IPS-18c (cell line): Measurements from ENCODE around the gene NGEF.
"Not testable (repeated sequence)": the region's sequence is repeated elsewhere in the genome, so short reads cannot be mapped to it uniquely, and the experiment has no call there.

ENCODE experiments used
- H3K4me3 ChIP-seq: 2 replicates; pipeline ENCODE4 v1.7.0; 2013; ENCODE audit warnings: low read depth, mild to moderate bottlenecking, low read length, moderate library complexity; ENCODE audit not compliant: insufficient read depth
- H3K9me3 ChIP-seq: one replicate; pipeline ENCODE4 v1.6.1; 2013; ENCODE audit warnings: mild to moderate bottlenecking, low read length, moderate library complexity; ENCODE audit not compliant: control insufficient read depth, insufficient read depth

Gene NGEF

DNA sequence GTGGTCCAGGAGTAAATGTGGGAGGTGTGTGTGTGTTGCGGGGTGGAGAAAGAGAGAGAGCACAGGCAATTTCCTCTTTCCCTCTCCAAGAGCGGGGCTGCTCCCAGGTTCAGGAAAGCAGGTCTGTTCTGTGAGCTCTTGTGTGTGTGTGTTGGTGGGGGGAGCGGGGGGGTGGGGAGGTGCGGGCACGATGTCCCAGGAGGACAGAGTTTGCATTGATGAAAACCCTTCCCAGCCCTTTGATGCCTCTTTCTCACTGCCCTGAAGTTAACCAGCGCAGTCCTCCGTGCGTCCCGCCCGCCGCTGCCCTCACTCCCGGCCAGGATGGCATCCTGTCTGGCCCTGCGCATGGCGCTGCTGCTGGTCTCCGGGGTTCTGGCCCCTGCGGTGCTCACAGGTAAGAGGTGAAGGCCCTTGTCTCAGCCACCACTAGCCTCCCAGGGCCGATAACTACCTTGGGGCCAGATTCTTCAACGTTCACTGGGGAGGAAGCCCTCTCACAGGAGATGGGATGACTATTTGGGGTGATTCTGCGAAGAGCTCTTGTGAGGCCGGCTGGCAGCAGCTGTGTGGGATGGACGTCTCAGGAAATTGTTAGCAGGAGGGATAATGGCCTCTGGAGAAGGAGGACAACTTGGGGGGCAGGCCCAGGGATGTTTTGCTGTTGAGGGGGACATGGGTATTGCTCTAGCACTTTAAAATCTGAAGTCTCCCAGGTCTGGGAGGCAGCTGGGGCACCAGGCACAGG, 142.9 kb downstream of the NGEF start, which contains the start of gene SNORC:
Gene SNORC, plus strand, starts transcription at position 247 of the 748 bp plus-strand sequence. Its CDS starts 78 bp downstream, at position 325.
- Histone ChIP-seq H3K9me3 (no peaks in the 10 kb centered on the region), H3K4me3 (no peak within 1 kb of the TSS)

DNA sequence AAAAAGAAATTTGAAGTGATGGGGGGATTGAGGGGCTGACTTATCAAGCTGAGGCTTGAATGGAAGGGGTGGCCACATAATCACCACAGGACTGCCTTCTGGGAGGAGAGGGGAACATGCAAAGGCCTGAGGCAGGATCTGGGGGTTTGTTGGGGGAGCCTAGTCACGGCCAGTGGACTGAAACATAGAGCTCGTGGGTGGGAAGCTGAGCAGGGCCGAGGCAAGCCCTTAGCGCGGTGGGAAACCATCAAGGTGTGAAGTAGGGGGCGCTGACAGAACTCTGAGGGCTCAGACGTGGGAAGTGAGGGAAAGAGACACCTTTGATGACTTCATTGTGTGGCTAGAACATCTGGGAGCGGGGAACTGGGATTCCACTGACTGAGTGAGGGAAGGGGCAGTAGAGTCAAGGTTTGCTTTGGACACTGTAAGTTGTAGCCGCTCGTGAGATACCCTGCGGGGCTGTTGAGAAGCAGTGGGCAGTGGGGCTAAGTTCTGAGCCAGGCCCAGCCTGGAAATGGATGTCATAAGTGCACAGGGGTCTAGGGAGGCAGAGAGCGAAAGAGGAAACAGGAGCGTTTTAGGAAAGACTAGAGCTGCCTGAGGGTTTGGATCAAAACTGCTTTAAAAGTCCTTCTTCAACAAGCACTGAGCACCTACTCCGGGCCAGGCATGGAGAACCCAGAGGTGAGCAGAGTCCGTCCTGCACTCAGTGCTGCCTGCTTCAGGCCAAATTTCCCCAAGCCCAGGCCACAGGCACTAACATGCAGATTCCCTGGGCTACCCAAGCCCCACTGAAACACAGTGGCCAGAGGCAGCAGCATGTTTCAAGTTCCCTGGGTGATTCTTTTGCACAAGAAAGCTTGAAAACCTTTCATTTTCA, 143.7 kb downstream of the NGEF start:
- Histone ChIP-seq H3K4me3 (no peak overlapping the region), H3K9me3 (no peaks in the 10 kb centered on the region)

DNA sequence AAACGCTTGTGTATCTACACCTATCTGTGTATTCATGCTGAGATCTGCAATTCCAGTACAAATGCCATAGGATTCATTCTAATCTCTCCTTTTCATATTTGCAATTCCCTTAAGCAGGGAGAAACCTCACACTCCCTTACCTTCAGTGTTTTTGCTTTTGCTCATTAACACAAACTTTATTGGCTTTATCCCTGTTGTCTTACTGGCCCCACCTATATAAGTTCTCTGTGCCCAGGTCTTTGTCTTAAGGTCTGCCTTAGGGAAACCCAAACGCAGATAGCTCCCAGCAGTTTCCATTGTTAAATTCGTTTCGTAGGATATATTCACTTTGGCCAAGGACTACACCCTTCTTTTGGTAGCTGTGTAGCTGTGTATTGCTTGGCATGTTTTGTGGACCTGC, 147.0 kb downstream of the NGEF start:
- no peak overlapping the region for H3K4me3 ChIP-seq
- no peaks in the 10 kb centered on the region for H3K9me3 ChIP-seq

DNA sequence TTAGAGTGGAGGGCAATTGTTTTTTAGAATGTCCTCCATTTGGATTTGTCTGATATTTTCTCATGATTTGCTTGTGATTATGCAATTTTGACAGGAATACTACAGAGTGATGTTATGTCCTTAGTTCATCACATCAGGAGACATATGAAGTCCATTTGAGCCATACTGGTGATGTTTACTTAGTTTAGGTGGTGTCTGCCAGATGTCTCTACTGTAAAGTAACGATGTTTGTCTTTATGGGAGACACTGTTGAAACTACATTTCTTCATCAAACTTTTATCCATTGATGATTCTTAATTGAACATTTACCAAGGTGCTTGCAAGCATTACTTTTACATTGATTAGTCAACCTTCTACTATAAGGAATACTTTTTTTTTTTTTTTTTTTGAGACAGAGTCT, 147.9 kb downstream of the NGEF start:
- Histone ChIP-seq H3K4me3 (no peak overlapping the region), H3K9me3 (no peaks in the 10 kb centered on the region)

DNA sequence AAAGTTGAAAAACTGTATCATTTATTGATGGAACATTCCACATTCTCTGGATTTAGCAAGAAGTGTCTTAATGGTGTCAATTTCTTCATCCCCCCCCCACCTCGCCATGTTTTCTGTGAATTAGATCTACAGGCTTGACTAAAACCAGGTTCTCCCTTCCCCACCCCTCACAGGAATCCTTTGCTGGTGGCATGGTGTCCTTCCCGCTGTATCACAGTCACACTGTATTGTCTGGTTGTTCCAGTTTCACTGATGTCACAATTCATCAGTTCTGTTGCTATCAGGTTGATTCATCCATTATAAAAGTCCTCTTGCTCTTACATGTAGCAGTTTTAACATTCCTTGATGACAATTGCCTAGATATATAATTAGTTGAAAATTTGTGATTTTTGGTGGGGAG, 149.1 kb downstream of the NGEF start:
- Histone ChIP-seq H3K9me3 (no peaks in the 10 kb centered on the region), H3K4me3 (no peak overlapping the region)

DNA sequence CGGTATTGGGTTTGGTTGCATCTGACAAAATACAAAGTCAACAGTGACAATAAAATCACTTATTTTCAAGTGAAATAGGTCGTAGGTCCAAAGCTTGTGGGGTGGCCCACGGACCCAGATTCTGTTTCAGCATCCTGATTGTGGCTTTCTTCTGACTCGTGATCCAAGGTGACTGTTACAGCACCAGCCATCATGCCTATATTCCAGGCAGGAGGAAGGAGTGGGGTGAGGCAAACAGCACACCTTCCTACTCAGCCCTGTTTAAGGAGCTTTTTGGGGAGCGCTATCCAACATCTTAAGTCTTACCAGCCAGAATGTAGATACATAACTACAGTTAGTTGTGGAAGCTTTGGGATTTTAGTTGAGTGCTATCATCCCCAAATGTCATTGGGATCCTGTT, 151.7 kb downstream of the NGEF start:
- Histone ChIP-seq H3K4me3 (no peak overlapping the region), H3K9me3 (no peaks in the 10 kb centered on the region)

DNA sequence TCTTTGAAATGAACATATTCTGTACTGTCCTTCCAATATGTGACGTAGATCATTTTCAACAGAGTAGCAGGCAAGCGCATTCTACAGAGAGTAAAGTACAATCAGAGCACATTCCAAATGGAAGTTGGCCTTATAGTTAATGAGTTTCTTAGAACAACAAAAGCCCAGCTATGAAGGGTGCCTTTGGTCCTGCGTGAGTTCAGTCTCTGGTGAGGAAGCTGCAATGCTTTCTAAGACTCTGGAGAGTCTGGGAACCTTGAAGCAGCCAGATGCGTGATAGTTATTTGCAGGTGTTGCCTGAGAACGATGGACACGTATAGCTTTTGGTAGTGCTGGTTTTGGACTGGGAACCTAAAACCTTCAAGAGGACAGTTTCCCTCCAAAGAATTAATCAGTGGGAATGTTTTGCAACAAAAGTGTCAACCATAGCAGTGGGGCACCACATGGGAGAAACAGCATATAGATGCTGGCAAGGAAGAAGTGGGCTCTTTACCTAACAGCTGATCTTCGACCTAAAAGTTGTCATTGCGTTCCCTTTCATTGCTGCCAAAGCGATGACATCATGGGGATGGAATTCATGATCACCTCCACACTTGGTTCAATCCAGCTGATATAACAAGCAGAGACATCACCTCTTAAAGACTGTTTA, 152.3 kb downstream of the NGEF start:
- Histone ChIP-seq H3K4me3 (no peak overlapping the region), H3K9me3 (no peaks in the 10 kb centered on the region)

DNA sequence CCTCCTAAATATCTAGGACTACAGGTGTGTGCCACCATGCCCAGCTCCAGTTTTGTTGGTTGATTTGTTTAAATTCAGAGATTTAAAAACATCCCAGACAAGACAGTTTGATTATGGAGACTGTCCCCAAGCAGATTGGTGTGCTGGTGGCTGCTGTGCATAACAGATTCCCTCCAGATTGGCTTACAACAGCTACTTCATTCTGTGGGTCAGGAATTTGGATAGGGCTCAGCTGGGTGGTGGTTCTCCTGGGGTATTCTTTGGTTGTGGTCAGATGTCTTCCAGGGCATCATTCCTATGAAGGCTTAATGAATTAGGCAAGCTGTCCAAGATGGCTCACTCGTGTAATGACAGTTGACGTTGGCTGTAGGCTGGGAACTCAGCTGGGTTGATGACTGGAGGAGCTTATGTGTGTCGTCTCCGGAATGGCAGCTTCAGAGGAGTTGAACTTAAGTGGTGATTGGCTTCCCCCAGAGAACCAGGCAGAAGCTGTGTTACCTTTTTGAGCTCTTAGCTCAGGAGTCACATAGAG, 153.6 kb downstream of the NGEF start:
- Histone ChIP-seq H3K4me3 (no peak overlapping the region), H3K9me3 (no peaks in the 10 kb centered on the region)

DNA sequence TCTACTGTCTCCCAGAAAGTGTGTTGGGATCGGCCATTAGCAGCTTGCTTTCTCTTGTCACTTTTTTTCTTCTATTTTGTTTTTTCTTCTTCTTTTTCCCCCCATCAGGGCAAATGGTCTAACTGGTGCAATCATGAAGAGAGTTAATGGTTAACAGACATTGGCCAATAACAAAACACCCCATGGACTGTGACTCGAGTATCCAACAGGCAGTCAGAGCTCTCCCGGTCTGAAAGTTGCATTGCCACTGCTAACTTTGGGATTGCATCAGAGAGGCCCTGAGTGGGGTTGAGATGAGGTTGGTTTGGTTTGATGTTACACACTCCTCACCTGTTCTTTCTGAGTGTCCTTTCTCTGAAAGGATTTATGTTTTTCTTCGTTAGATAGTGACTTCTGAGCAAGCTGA, 155.9 kb downstream of the NGEF start:
- H3K4me3 ChIP-seq, result no peak overlapping the region
- H3K9me3 ChIP-seq, result no peaks in the 10 kb centered on the region

DNA sequence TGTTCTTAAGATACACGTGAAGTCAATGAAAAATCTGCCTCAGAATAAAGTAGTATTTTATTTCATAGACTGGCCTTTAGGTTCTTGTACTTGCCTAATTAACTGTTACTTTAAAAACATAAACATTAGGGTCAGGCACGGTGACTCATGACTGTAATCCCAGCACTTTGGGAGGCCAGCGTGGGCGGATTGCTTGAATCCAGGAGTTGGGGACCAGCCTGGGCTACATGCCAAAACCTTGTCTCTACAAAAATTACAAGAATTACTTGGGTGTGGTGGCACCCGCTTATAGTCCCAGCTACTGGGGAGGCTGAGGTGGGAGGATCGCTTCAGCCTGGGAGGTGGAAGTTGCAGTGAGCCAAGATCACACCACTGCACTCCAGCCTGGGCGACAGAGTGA, 159.0 kb downstream of the NGEF start:
- no peak overlapping the region for H3K4me3 ChIP-seq

DNA sequence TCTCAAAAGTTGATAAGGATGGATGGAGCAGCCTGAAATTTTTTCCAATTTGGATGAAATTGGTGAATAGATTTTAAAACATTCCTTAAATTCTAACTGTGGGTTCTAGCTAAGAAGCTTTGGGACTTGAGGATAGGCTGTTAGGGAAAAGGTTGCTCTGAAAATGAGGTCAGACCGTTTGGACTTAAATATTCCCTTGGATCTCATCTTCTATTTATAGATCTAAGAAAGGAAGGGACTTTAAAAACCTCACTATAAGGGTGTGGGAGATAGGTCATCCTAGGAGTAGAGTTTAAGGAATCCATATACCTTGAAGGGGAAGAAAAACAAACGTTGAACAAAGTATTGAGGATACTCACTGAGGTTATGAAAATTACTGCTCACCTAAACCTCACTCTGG, 160.4 kb downstream of the NGEF start:
- Histone ChIP-seq H3K9me3 (no peaks in the 10 kb centered on the region), H3K4me3 (no peak overlapping the region)

More for the DNA sequence above, 159.0 kb downstream of the NGEF start:
- no peaks in the 10 kb centered on the region for H3K9me3 ChIP-seq

DNA sequence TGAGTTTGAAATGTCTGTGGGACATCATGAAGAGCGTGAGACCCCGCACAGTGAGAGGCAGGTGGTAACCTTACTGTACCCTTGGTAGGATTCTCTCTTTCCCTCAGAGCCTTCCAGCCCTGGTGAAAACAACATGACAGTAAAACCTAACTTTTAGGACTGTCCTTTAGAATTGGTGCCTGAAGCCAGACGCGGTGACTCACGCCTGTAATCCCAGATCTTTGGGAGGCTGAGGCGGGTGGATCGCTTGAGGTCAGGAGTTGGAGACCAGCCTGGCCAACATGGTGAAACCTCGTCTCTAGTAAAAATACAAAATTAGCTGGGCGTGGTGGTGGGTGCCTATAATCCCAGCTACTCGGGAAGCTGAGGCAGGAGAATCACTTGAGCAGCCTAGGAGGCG, 161.0 kb downstream of the NGEF start:
- H3K4me3 ChIP-seq, H3K9me3 ChIP-seq: not testable (repeated sequence)

DNA sequence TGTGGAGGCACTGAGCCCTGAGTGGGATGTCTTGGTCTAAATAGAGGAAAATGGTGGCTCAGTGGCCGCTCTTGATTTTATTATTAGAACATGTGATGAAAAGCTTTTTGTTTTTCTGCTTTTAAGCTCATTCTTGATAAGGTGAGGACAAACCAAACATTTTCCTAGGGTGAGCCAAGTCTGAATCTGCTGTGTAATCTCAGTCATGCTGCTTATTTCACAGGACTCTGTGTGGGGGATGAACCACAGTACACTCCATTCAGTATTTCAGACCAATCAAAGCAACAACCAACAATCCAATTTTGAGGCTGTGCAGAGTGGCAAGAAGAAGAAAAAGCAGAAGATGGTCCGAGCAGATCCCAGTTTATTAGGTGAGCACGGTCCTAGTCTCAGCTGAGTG, 163.0 kb downstream of the NGEF start:
- H3K4me3 ChIP-seq, result no peak overlapping the region
- H3K9me3 ChIP-seq, result no peaks in the 10 kb centered on the region

DNA sequence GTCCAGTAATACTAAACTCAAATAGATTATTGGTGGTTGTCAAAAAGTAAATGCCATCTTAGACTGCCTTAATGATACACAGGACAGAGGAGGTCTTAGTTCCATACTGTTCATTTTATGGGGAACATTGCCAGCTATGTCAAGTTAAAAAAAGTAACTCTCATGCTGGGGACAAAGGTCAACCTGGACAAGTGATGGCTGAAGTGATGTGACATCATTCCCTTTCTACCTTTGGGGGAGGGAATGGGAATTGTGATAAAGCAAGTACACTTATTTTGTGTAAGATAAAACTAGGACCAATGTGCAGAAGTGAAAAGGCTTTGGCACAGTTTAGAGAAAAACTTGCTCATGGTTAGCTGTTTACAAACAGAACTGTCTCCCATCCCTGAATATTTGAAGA, 167.0 kb downstream of the NGEF start:
- H3K4me3 ChIP-seq, result no peak overlapping the region
- H3K9me3 ChIP-seq, result no peaks in the 10 kb centered on the region

DNA sequence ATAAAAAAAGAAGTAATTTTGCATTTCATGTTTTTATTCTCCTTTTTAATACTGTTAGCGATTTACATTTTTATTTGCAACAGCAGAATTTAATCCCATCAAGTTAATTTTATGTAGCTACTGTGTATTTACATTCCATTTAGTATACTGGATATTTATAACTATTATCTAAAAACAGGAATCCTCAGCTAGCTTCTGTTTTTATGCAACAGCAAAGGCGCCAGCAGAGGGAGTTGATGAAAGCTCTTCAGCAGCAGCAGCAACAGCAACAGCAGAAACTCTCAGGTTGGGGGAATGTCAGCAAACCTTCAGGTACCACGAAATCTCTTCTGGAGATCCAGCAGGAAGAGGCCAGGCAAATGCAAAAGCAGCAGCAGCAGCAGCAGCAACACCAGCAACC, 169.2 kb downstream of the NGEF start:
- Histone ChIP-seq H3K4me3 (no peak overlapping the region), H3K9me3 (no peaks in the 10 kb centered on the region)

DNA sequence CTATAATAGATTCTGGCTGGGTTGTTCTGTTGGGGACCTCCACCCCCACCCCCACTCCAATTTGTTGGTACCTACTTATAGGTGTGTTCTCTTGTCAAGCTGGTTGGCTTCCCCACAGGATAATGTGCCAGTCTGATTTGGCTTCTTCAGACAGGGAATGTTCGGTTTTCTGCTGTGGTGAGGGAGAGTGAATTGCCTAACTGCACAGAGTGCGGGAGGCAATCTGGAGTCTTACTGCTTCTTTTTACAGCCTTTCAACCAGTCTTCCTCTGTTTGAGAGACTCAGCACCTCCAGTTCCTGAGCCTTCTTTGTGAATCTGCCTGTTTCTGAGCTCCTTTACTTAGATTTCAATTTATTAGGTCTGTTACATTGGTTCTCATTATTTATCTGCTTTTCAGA, 170.4 kb downstream of the NGEF start:
- Histone ChIP-seq H3K9me3 (no peaks in the 10 kb centered on the region), H3K4me3 (no peak overlapping the region)

DNA sequence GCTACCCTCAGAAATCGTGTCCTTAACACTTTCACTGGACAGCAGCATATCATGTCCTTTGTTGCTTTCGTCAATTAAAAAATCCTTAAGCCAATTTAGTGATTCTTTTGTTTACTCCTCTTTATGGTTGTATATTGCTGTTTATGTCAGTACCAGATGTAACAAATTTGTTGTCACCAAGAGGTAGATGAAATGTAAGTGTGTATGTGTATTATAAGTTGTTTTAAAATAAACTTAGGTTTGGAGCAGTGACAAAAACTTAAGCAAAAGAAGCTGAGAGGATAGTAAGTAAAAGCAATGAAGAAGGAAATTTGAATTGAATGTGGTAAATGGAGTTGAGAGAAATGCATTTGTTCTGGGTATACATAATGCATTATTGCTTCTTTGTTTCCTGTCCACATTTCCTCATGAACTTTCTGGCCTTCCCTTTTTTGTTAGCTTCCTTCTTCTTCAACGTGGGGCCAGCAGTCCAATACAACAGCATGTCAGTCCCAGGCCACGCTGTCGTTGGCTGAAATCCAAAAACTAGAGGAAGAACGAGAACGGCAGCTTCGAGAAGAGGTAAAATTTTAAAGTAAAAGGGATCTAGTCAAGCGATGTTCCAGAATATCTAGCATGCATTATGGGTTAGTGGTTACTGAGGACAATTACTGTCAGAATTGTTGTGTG, 173.5 kb downstream of the NGEF start:
- H3K9me3 ChIP-seq, result no peaks in the 10 kb centered on the region
- H3K4me3 ChIP-seq, result no peak overlapping the region
